GM11168 (cell line): ENCODE results near the gene CLEC3A.
"Not testable (repeated sequence)": the region's sequence is repeated elsewhere in the genome, so short reads cannot be mapped to it uniquely, and the experiment has no call there.

Experiments
- in situ Hi-C: fragments of 300-500 bp; cut with MboI; formaldehyde crosslinking; loops from one replicate; pipeline ENCODE4 v1.12.0; 2022; ENCODE audit warnings: low sequenced_read_pairs; ENCODE audit not compliant: unreplicated experiment

The CLEC3A gene

DNA sequence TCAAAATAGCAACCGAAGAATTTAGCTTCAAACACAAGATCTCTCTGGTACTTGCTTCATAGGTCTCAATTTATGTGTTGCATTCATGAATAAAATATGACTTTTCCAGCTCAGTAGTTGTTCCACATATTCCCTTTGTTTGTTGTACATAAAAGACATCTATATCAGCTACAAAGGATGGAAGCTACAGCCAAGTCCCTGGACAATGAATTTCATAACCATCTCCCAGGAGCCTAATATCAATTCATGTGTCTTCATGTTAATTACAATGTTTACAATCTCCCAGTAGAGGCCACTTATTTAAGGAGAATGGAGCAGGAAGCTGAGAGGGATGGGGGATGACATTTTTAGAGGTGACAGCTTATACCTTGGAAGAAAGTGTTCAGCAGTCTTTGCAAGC lies 3.3 kb downstream of the CLEC3A start:
- in situ Hi-C loops: no loop called here

DNA sequence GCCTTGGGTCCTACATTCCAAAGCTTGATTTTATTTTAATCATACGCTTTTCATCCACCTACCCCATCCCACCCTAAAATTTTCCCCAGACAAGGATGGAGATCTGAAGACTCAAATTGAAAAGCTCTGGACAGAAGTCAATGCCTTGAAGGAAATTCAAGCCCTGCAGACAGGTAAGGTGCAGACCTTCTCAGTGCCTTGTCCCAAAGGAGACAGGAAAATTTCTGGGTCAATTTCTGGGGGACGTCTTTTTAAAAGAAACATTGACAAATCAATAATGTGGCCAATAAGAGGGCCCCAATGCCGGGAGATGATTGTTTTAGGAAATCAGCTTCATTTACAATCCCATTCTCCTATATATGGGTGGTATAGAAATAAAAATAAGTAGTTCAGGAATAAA lies 5.7 kb downstream of the CLEC3A start:
- in situ Hi-C loops: no loop called here

DNA sequence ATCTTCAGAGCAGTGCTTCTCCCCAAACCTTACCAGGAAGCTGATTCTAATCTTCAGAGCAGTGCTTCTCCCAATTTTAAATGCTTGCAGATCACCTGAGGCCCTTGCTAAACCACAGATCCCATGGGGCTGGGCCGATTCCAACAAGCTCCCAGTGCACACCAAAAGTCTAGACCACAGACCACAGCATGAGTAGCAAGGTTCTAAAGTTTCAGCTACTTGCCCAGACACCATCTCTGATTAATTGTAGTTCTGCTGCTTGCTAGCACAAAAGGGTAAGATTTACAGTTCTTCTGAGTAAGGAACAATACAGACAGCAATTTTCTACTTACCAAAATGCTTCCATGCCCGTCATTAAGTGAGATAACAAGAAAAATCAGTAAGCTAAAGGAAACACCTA lies 12.2 kb downstream of the CLEC3A start:
- in situ Hi-C loops: no loop called here

DNA sequence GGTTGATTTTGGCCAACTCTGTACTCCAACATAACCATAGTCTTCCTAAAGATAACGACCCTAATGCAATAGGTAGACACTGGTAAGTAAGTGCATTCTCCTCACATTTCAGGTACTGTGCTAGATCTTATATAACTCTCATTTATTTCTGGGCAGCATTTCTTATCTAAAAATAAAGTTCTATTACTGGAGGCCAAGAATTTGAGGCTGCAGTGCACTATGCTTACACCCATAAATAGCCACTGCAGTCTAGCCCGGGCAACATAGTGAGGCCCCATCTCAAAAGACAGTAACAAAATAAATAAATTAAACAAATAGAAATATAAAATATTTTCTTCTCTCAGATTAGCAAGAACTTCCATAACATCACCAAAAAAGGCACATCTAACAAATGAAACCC lies 12.7 kb downstream of the CLEC3A start:
- in situ Hi-C loops: no loop called here

DNA sequence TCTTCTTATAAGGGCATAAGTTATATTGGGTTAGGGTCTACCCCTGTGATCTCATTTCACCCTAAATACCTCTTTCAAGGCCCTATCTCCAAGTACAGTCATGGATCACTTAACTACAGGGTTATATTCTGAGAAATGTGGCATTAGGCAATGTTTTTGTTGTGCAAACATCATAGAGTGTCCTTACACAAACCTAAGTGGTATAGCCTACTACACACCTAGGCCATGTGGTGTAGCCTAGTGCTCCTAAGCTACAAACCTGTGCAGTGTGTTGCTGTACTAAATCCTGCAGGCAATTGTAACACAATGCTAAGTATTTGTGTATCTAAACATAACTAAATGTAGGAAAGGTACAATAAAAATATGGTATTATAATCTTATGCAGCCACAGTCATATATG lies 18.0 kb downstream of the CLEC3A start:
- in situ Hi-C loops: no loop called here

DNA sequence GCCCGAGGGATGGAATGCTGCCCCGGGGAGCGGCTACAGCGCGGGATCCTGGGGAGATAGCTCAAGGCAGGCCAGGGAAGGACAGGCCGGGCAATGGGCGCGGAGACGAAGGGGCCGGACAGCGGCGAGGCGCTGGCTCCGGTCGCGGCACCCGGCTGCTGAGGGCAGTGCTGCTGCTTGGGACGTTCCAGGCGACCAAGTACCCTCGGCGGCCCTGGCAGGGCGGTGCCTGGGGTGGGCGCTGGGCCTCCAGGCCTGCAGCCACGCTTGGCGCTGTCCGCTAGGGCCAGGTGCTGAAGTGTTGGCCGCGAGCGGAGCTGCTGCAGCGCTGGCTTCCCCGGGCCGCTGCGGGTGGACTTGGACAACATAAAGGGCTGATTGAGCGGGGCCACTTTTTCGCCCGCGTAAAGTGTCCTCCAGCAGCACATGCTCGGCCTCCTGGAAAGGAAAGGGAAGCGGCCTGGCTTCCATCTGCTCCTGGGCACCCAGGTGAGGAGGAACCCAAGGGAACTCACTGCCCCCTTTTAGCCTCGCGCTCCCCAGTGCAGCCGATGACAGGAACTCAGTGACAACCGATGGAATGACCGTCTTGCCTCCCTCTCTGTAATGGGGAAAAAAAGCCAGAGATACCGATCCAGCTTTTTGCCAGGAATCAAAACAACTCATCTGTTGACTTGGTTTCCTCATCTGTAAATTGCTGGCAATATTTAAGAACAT lies 23.7 kb downstream of the CLEC3A start:
- in situ Hi-C loops: no loop called here

DNA sequence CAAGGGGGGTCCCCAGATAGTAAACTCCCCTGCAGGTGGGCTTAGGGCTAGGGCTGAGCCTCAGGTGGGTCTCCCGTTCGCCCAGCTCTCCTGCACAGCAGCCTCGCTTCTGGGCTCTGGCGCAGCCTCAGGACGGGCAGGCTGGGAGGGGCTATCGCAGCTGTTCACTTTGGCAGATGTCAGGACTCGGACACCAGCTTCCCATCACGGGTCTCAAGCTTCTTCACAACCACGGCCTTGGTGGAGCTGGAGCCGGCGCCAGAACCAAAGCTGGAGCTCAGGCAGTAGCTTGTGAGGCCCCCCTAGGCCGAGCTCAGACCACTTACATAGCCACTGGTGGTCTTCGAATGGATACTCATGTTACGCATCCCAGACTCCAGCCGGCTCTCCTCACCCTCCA lies 26.0 kb downstream of the CLEC3A start:
- in situ Hi-C loops: no loop called here

DNA sequence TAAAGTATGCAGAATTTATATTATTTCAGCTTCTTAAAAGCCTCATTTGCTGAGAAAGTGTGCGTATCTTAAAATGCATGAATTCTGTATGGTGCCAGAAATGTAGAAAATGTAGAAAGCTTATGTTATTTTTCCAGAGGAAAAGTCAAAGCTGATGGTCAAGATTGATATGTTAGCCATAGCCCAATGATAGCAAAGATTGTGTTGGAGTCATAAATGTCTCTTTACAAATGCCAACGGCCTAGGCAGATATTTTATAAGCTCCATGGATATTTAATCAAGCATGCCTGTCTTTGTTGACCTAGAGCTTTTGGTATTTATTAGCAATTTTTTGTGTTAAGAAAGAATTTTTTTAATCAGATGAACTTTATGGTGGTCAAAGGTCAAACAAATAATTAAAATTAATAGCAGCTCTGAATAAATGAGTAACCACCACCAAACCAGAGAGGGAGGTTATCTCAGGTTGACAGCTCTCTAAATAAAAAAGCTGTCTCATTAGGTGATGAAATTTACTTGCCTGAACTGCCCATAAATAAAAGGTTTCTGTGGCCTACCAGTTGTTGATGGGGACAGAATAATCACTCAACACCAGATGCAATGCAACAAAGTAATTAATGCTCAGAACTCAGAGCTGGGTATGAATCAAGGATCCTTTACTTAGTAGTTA lies 28.5 kb downstream of the CLEC3A start:
- in situ Hi-C loops: no loop called here

DNA sequence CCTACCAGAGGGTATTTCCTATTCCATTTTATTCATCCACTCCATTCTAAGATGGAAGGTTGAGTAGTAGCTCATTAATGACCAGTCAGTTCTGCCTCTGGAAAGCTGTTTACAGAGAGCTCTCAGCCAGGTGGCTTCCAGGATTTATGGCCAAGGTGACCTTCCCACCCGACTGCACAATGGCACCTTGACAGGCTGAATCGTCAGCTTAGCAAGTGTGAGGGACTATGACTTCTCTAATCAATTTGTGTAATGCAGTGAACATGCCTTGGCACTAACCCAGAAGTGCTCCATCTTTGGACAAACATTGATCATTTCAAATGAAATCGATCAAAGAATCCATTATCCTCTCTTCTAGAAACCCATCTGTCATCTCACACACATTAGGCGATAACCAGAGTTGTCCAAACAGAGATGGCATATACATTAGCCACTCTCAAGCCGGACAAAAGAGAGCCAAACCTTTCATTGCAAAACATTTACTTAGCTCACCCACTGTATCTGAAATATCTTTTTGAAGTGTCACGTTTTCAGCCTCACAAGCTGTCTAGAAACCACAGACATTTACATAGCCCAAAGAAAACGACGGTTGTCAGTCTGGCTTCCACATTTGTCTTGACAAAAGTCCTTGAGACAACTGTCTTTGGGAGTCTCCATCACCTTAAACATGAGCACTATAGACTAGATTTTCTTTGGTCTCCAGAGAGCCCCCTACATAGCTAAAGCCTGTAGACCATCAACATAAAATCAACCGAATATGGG lies 35.6 kb downstream of the CLEC3A start:
- in situ Hi-C loops: no loop called here

DNA sequence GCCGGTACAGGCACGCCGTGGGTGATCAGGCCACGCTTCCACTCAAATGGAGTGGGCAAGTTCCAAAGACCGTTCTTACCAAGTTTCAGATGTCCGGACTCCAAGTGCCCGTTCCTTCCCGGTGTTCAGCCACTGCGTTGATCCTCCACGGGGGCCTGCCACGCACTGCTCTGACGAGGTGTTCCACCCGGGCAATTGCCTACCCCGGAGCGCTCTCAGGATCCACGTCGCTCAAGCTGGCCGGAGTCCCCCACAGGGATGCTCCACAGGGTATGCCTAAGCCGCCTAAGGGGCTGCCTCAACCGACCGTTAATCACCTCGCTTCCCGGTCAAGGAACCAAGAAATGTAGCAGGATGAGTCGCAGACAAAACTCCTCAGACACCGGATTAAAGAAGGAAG lies 37.5 kb downstream of the CLEC3A start:
- in situ Hi-C loops: not testable (repeated sequence)

DNA sequence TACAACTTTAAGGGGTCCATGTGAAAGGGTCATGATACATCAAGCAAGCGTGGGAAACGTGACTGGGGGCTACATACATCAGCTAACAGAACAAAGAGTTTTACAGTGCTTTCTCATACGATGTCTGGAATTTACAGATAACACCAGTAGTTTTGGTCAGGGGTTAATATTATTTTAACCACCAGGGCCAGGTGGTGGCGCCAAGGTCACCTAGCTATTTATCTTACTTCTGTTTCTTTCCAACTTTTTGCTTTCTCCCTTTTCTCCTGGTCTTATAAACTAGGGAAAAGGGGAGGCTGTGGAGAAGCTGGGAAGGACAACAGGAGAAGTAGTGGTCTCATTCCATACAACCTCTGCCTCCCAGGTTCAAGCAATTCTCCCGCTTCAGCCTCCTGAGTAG lies 37.9 kb downstream of the CLEC3A start:
- in situ Hi-C loops: no loop called here

DNA sequence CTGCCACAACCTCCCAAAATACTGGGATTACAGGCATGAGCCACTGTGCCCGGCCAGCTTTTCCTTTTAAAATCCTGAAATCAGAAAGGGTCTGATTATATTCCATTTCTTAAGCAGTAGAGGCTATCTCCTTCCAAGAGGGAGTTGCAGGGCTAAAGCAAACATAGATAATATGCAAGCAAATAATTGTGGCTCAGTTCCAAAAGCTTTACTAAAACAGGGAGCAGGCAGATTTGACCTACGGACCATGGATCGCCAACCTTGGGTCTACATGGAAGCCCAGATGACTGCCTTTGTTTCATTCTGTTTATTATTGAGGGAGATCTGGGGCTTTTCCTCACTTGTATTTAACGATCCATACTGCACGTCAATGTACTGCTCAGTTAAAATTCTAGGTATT lies 38.5 kb downstream of the CLEC3A start:
- in situ Hi-C loops: no loop called here

DNA sequence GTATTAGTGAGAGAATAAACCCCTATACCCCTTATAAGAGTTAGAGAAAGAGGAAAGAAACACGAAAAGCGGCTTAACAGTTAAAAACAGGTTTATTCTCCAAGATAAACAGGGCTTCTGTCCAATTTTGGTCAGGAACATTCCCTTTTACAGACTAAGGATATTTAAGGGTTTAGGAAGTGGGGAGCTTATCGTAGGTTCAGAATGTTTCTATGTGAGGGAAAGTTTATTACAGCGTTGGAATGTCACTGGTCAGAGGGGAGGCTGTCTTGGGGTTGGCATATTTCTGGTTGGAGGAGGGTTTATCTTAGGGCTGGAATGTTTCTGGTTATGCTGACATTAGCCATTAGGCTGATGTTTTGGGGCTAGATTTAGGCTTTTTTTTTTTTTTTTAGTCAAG lies 43.0 kb downstream of the CLEC3A start:
- in situ Hi-C loops: no loop called here

DNA sequence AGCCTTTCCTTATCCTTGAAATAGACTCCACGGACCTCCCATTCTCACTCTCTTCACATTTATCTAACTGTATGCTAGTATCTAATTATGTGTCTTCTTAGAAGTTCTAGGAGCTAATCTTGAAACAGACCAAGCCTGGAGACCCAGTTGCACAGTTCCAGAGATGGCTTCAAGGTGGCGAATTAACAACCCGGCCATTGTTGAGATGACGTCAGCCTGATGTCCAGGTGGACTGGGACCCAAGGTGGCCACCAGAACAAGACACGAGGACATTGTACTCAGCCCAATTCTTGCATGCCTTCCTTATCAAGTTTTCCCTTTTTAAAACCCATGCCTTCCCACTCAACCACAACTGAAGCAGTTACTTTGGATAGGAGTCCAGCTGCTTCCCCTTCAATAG lies 47.6 kb downstream of the CLEC3A start:
- in situ Hi-C loops: no loop called here

DNA sequence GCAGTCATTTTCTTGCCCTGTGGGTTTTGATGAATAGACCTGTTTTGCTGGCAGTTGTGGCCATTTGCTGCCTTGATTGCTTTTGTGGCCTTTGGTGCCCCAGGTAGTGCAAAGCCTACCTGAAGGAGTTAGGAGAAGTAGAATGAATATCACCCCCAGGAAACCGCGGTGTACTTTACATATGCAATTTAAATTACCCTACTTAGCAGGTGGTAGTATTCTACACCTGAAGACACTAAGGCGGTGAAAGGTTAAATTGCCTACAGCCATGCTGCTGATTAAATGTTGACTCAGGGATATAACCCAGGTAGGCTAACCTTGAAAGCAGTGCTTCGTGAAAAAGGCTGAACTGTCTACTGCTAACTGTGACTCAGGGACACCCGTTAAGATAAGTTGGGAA lies 49.9 kb downstream of the CLEC3A start:
- in situ Hi-C loops: no loop called here

DNA sequence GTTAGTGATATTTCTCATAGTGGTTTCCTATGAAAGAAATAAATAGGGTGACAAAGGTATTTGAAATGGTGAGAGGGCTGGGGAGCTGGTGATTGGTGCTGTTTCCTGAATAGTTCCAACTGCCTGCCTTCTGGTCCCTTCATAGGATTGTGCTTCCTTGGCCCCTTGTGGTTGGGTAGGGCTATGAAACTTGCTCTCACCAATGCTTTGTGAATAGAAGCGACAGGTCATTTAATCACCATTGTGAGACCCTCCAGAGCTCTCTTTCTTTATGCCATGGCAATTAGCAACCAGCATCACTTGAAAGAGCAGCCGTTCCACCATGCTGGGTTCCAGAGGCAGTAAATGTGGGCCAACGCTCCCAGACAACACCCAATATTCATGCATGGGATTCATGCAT lies 53.5 kb downstream of the CLEC3A start:
- in situ Hi-C loops: no loop called here

DNA sequence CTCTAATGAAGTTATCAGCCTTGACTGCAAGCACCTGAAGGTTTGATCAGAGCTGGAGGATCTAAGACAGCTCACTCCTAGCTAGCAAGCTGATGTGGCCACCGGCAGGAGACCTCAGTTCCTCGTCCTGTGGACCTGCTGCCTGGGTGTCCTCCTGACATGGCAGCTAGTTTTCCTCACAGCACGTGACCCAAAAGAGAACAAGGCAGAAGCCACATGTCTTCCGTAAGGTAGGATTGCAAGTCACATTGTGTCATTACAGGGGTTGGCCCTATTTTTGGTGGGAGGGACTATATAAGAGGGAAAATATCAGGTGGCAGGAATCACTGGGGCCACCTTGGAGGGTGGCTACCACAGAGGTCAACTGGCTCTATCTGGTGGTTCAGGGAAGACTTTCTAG lies 59.0 kb downstream of the CLEC3A start:
- in situ Hi-C loops: no loop called here
